Measurements from ENCODE around the gene SEMA5A. TPM values are rescaled to one million over a fixed set of nuclear protein-coding genes. Genes with fewer than 3 reads are reported as not detected.

The SEMA5A gene
- total and polyA plus RNA-seq, 2 of the 8 experiments (the other 6 are each of a cell fraction or from before 2014, with no cell fraction given): 5.3 to 8.9 TPM

GRCh38 chr5:9071074-9071473 is 474.8 kb downstream of the SEMA5A start:
- Histone ChIP-seq H2BK20ac (ENCODE audit: low read length) (no peak overlapping the region), H3K79me2 (ENCODE audit: control insufficient read depth in 1 of 2, insufficient read depth in 2 of 2, low read length in 2 of 2) (no peaks in the 10 kb centered on the region), H3K14ac (ENCODE audit: insufficient read length) (no peak overlapping the region), H3K27ac (ENCODE audit: low read depth, low read length) (no peak overlapping the region), H4K20me1 (replicated peaks in 1 of 2; ENCODE audit: control insufficient read depth in 1 of 2, insufficient read depth in 2 of 2, low read length in 2 of 2) (no peaks in the 10 kb centered on the region), H3K36me3 (ENCODE audit: control insufficient read depth in 2 of 4, insufficient read depth in 4 of 4, low read length in 3 of 4) (no peaks in the 10 kb centered on the region), H2AK5ac (ENCODE audit: low read depth, low read length) (no peak overlapping the region), H3K18ac (ENCODE audit: extremely low read depth, low read length) (no peak overlapping the region), H3K56ac (replicated peaks; ENCODE audit: insufficient read length, low read depth, low read length) (no peak overlapping the region), H3K9me3 (ENCODE audit: insufficient read depth in 2 of 2, low read depth in 1 of 2, low read length in 1 of 2) (no peaks in the 10 kb centered on the region), H3K23ac (ENCODE audit: insufficient read length) (no peak overlapping the region), H3K4me1 (replicated peaks in 1 of 4; ENCODE audit: control insufficient read depth in 3 of 4, insufficient read depth in 4 of 4, low read length in 3 of 4) (no peaks in the 10 kb centered on the region), H2AFZ (ENCODE audit: low read length) (no peak overlapping the region), H2BK15ac (ENCODE audit: low read length) (no peak overlapping the region), H2BK12ac (ENCODE audit: low read depth, low read length) (no peak overlapping the region), H3K4me2 (ENCODE audit: insufficient read depth in 1 of 2, low read depth in 2 of 2, low read length in 2 of 2) (no peak overlapping the region), H4K91ac (replicated peaks; ENCODE audit: insufficient read length, low read length) (no peak overlapping the region), H3K23me2 (ENCODE audit: low read depth, low read length) (no peaks in the 10 kb centered on the region), H2BK5ac (ENCODE audit: low read depth, low read length) (no peak overlapping the region), H3K79me1 (ENCODE audit: low read depth, low read length) (no peaks in the 10 kb centered on the region), H3K4ac (replicated peaks; ENCODE audit: insufficient read length, low read depth, low read length) (no peak overlapping the region), H2BK120ac (replicated peaks; ENCODE audit: low read depth, low read length) (no peak overlapping the region), H3K4me3 (ENCODE audit: extremely low read depth in 1 of 4, insufficient read depth in 2 of 4, low read depth in 3 of 4, low read length in 4 of 4) (no peak overlapping the region), H4K8ac (ENCODE audit: extremely low read depth, insufficient read depth, low read length) (no peak overlapping the region), H3K27me3 (replicated peaks in 1 of 4; ENCODE audit: control insufficient read depth in 3 of 4, extremely low read depth in 1 of 4, insufficient read depth in 3 of 4, low read length in 3 of 4) (no peaks in the 10 kb centered on the region), H3K9ac (replicated peaks in 1 of 4; ENCODE audit: extremely low read depth in 1 of 4, low read depth in 3 of 4, low read length in 3 of 4) (no peak overlapping the region), H4K5ac (ENCODE audit: insufficient read length, low read depth, low read length) (no peak overlapping the region)
- ChIA-PET POLR2A (ENCODE audit: partially characterized antibody) (no interaction called here), CTCF (ENCODE audit: partially characterized antibody) (no interaction called here)
- DNase-seq (ENCODE audit: low read depth in 1 of 2, low spot score in 2 of 2) (no peak), FAIRE-seq (no peak)
- no peak for TF ChIP-seq CTBP2 (IDR thresholded peaks at IDR 0.05; ENCODE audit: borderline replicate concordance, insufficient read depth, insufficient read length, low read length)
- TF ChIP-seq ASH2L (IDR thresholded peaks at IDR 0.05; ENCODE audit: low read length): no peak
- TF ChIP-seq CTCF (IDR thresholded peaks at IDR 0.05; ENCODE audit: control extremely low read depth in 1 of 3, insufficient read depth in 1 of 3, low read depth in 1 of 3, low read length in 3 of 3): no peak
- no peak for TF ChIP-seq SRF (IDR thresholded peaks at IDR 0.05; ENCODE audit: low read depth, low read length)
- no peak for TF ChIP-seq SIRT6 (IDR thresholded peaks at IDR 0.05; ENCODE audit: low read length)
- no peak for TF ChIP-seq HDAC6 (IDR thresholded peaks at IDR 0.05; ENCODE audit: low read depth, low read length)
- TF ChIP-seq RXRA (IDR thresholded peaks at IDR 0.05; ENCODE audit: insufficient read depth, low read depth, low read length): no peak
- TF ChIP-seq POU5F1 (IDR thresholded peaks at IDR 0.05; ENCODE audit: low read depth, low read length): no peak
- TF ChIP-seq JUN (IDR thresholded peaks at IDR 0.05; ENCODE audit: low read depth, low read length): no peak
- no peak for TF ChIP-seq KDM5A (IDR thresholded peaks at IDR 0.05; ENCODE audit: low read length)
- TF ChIP-seq SUZ12 (IDR thresholded peaks at IDR 0.05; ENCODE audit: low read length): no peak
- no peak for TF ChIP-seq TCF12 (IDR thresholded peaks at IDR 0.05; ENCODE audit: low read depth, low read length)
- WGBS, 2 experiments (ENCODE audit: extremely low coverage in 1 of 2, insufficient coverage in 1 of 2, insufficient read length in 1 of 2, insufficient replicate concordance in 2 of 2, low coverage in 1 of 2, low lambda C conversion rate in 2 of 2, missing lambda C conversion rate in 1 of 2): 91% methylated on average over 3 of the region's 3 CpGs; no CpG with 5 or more reads in 1 of the 2 experiments

Measured in H1 (cell line).